Measurements from ENCODE around the gene SHANK1. TPM values are rescaled to one million over a fixed set of nuclear protein-coding genes. Genes with fewer than 3 reads are reported as not detected.
A peak's percentile ranks its signal among the peaks of the same experiment; 100 is the strongest.
"Not testable (repeated sequence)": the region's sequence is repeated elsewhere in the genome, so short reads cannot be mapped to it uniquely, and the experiment has no call there.

Gene SHANK1
- total and polyA plus RNA-seq, 2 experiments from 2014 or later, result 0.58 to 2.7 TPM

DNA sequence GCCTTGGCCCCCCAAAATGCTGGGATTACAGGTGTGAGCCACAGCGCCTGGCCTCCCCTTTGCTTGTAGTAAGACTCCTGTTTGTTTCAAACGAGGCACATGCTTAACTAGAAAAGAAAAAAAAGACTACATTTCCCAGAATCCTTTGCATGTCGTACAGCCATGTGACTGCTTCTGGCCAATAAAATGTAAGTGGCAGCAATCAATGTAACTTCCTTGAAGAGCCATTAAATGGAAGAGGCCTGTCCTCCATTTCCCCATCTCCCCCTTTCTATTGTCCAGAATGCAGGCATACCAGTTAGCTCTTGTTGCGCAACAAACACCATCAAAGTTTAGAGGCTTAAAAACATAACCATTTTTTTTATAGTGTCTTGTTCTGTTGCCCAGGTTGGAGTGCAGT is 40.3 kb upstream of the SHANK1 start:
- no peaks in the 10 kb centered on the region for H3K4me1 ChIP-seq (ENCODE audit: insufficient read depth)
- peak; percentile 45 for DNase-seq
- H3K36me3 ChIP-seq (ENCODE audit: low read depth), result no peaks in the 10 kb centered on the region
- no peak overlapping the region for H3K9ac ChIP-seq
- H3K4me3 ChIP-seq, result no peak overlapping the region
- H3K9me2 ChIP-seq (ENCODE audit: insufficient read depth), result no peaks in the 10 kb centered on the region
- no peaks in the 10 kb centered on the region for H4K20me1 ChIP-seq (ENCODE audit: insufficient read depth)
- no peaks in the 10 kb centered on the region for H3K27me3 ChIP-seq (replicated peaks; ENCODE audit: insufficient read depth)
- H3K27ac ChIP-seq, result no peak overlapping the region
- H3K4me2 ChIP-seq (ENCODE audit: unreplicated experiment), result no peak overlapping the region
- no peaks in the 10 kb centered on the region for H3F3A ChIP-seq (ENCODE audit: insufficient read depth)
- in situ Hi-C loops (cut with MboI), result no loop called here
- TF ChIP-seq EZH2phosphoT487 (IDR thresholded peaks at IDR 0.05; ENCODE audit: insufficient read depth, low read depth) (no peak), EZH2 (IDR thresholded peaks at IDR 0.05; ENCODE audit: insufficient read depth, poor library complexity, severe bottlenecking) (no peak)
- H3K9me3 ChIP-seq (ENCODE audit: low read depth), result no peaks in the 10 kb centered on the region
- WGBS, 2 experiments (ENCODE audit: low coverage in 1 of 2, low lambda C conversion rate in 2 of 2, missing lambda C conversion rate in 2 of 2), result 34 to 47% methylated on average over 4 of the region's 4 CpGs
- H3K79me2 ChIP-seq (ENCODE audit: insufficient read depth), result no peaks in the 10 kb centered on the region
- 0 out of 2 replicates have a peak overlapping the region, but pooled peaks have one; percentile 38 for H2AFZ ChIP-seq

- in situ Hi-C loops (cut with MboI); H3K9ac ChIP-seq; H3K27me3 ChIP-seq (replicated peaks; ENCODE audit: insufficient read depth); DNase-seq; H3K4me3 ChIP-seq; H3K79me2 ChIP-seq (ENCODE audit: insufficient read depth); H3K4me2 ChIP-seq (ENCODE audit: unreplicated experiment); H3K27ac ChIP-seq; H4K20me1 ChIP-seq (ENCODE audit: insufficient read depth); H3K36me3 ChIP-seq (ENCODE audit: low read depth); H3K9me2 ChIP-seq (ENCODE audit: insufficient read depth); H3F3A ChIP-seq (ENCODE audit: insufficient read depth); H3K9me3 ChIP-seq (ENCODE audit: low read depth); H2AFZ ChIP-seq; H3K4me1 ChIP-seq (ENCODE audit: insufficient read depth): not testable (repeated sequence)
- 41 to 55% methylated on average over 11 to 18 of the region's 18 CpGs for WGBS, 2 experiments (ENCODE audit: low coverage in 1 of 2, low lambda C conversion rate in 2 of 2, missing lambda C conversion rate in 2 of 2)
Measured at GRCh38 chr19:50759076-50759475, 39.5 kb upstream of the SHANK1 start.

DNA sequence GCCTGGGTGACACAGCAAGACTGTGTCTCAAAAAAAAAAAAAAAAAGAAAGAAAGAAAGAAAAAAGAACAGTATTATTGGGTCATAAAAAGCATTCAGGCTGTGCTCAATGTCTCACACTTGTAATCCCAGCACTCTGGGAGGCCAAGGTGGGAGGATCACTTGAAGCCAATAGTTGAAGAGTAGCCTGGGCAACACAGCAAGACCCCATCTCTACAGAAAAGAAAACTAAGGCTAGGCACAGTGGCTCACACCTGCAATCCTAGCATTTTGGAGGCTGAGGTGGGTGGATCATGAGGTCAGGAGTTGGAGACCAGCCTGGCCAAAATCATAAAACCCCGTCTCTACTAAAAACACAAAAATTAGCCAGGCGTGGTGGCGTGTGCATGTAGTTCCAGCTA is 38.0 kb upstream of the SHANK1 start:
- H3K79me2 ChIP-seq (ENCODE audit: insufficient read depth); H3K4me2 ChIP-seq (ENCODE audit: unreplicated experiment); H3K36me3 ChIP-seq (ENCODE audit: low read depth); H3K4me3 ChIP-seq; H3K9me3 ChIP-seq (ENCODE audit: low read depth); H3K9ac ChIP-seq; H4K20me1 ChIP-seq (ENCODE audit: insufficient read depth); DNase-seq; in situ Hi-C loops (cut with MboI); H2AFZ ChIP-seq; H3K27me3 ChIP-seq (replicated peaks; ENCODE audit: insufficient read depth); H3F3A ChIP-seq (ENCODE audit: insufficient read depth); H3K9me2 ChIP-seq (ENCODE audit: insufficient read depth); H3K27ac ChIP-seq; H3K4me1 ChIP-seq (ENCODE audit: insufficient read depth): not testable (repeated sequence)
- 66 to 81% methylated on average over 3 of the region's 3 CpGs for WGBS, 2 experiments (ENCODE audit: low coverage in 1 of 2, low lambda C conversion rate in 2 of 2, missing lambda C conversion rate in 2 of 2)

GRCh38 chr19:50756244-50756643 is 36.6 kb upstream of the SHANK1 start:
- H3K9me3 ChIP-seq (ENCODE audit: low read depth); H3K36me3 ChIP-seq (ENCODE audit: low read depth); H3K9ac ChIP-seq; H3F3A ChIP-seq (ENCODE audit: insufficient read depth); H3K4me1 ChIP-seq (ENCODE audit: insufficient read depth); H2AFZ ChIP-seq; H3K27me3 ChIP-seq (replicated peaks; ENCODE audit: insufficient read depth); H3K79me2 ChIP-seq (ENCODE audit: insufficient read depth); H3K4me2 ChIP-seq (ENCODE audit: unreplicated experiment); H3K27ac ChIP-seq; in situ Hi-C loops (cut with MboI); H3K9me2 ChIP-seq (ENCODE audit: insufficient read depth); DNase-seq; H4K20me1 ChIP-seq (ENCODE audit: insufficient read depth); H3K4me3 ChIP-seq: not testable (repeated sequence)
- 56 to 59% methylated on average over 8 of the region's 8 CpGs for WGBS, 2 experiments (ENCODE audit: low coverage in 1 of 2, low lambda C conversion rate in 2 of 2, missing lambda C conversion rate in 2 of 2)

DNA sequence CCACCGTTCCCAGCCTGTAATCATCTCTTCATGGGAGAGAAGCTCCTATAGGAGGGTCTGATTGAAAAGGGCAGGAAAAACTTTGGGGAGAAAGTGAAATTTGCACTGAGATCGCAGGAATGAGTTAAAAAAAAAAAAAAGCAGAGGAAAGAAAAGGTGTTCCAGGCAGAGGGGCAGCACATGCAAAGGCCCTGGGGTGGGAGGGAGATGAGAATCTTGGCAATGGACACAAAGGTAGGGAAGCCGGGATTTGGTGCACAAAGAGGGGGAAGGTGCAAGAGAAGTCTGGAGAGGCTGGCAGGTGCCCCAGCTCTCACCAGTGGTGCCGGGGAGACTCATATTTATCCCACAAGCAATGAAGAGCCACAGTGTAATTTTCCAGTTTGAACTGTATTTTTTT is 34.3 kb upstream of the SHANK1 start:
- peaks cover 6% of the 10 kb centered on the region for H3K27me3 ChIP-seq (replicated peaks; ENCODE audit: insufficient read depth)
- H3F3A ChIP-seq (ENCODE audit: insufficient read depth), result no peaks in the 10 kb centered on the region
- H3K36me3 ChIP-seq (ENCODE audit: low read depth), result no peaks in the 10 kb centered on the region
- H3K4me2 ChIP-seq (ENCODE audit: unreplicated experiment), result no peak overlapping the region
- 63 to 66% methylated on average over 4 of the region's 4 CpGs for WGBS, 2 experiments (ENCODE audit: low coverage in 1 of 2, low lambda C conversion rate in 2 of 2, missing lambda C conversion rate in 2 of 2)
- no peak overlapping the region for H3K27ac ChIP-seq
- in situ Hi-C loops (cut with MboI), result no loop called here
- H3K4me3 ChIP-seq, result no peak overlapping the region
- no peak overlapping the region for H2AFZ ChIP-seq
- no peaks in the 10 kb centered on the region for H3K9me2 ChIP-seq (ENCODE audit: insufficient read depth)
- no peaks in the 10 kb centered on the region for H3K4me1 ChIP-seq (ENCODE audit: insufficient read depth)
- TF ChIP-seq EZH2 (IDR thresholded peaks at IDR 0.05; ENCODE audit: insufficient read depth, poor library complexity, severe bottlenecking) (no peak), EZH2phosphoT487 (IDR thresholded peaks at IDR 0.05; ENCODE audit: insufficient read depth, low read depth) (no peak)
- H3K79me2 ChIP-seq (ENCODE audit: insufficient read depth), result no peaks in the 10 kb centered on the region
- no peak overlapping the region for H3K9ac ChIP-seq
- no peaks in the 10 kb centered on the region for H4K20me1 ChIP-seq (ENCODE audit: insufficient read depth)
- no peak for DNase-seq
- H3K9me3 ChIP-seq (ENCODE audit: low read depth), result no peaks in the 10 kb centered on the region
